Loucy (cell line): ENCODE results near the gene METTL21A.

Experiments used
- H2AFZ ChIP-seq: fragments of 200-600 bp; sonication (generic); 2 replicates; pipeline ENCODE4 v1.6.0; 2016; ENCODE audit warnings: antibody characterized with exemption, mild to moderate bottlenecking, low read length, moderate library complexity
- H3F3A ChIP-seq: fragments of 200-600 bp; 2 replicates; pipeline ENCODE4 v1.6.0; 2016; ENCODE audit warnings: antibody characterized with exemption, low read depth, mild to moderate bottlenecking
- H3K27me3 ChIP-seq: fragments of 200-600 bp; sonication (generic); 2 replicates; pipeline ENCODE4 v1.6.1; 2014; ENCODE audit warnings: low read length, mild to moderate bottlenecking; ENCODE audit not compliant: insufficient read depth, poor library complexity, severe bottlenecking
- H3K36me3 ChIP-seq: fragments of 200-600 bp; sonication (generic); 2 replicates; pipeline ENCODE4 v1.6.1; 2016; ENCODE audit warnings: low read length; ENCODE audit not compliant: insufficient read depth
- H3K4me1 ChIP-seq: fragments of 200-600 bp; sonication (generic); 2 replicates; pipeline ENCODE4 v1.5.1; 2014; ENCODE audit warnings: low read length, mild to moderate bottlenecking; ENCODE audit not compliant: insufficient read depth, poor library complexity, severe bottlenecking
- H3K4me2 ChIP-seq: fragments of 200-600 bp; sonication (generic); 2 replicates; pipeline ENCODE4 v1.6.0; 2014; ENCODE audit warnings: antibody characterized with exemption, low read length, low read depth, mild to moderate bottlenecking; ENCODE audit not compliant: poor library complexity, severe bottlenecking
- H3K4me3 ChIP-seq: fragments of 200-600 bp; sonication (generic); 2 replicates; pipeline ENCODE4 v1.5.1; 2014; ENCODE audit warnings: low read length, mild to moderate bottlenecking, mixed read lengths; ENCODE audit not compliant: poor library complexity, severe bottlenecking
- H3K79me2 ChIP-seq: fragments of 200-600 bp; sonication (generic); 2 replicates; pipeline ENCODE4 v1.6.1; 2014; ENCODE audit warnings: low read length; ENCODE audit not compliant: insufficient read depth
- H3K9ac ChIP-seq: fragments of 200-600 bp; sonication (generic); 2 replicates; pipeline ENCODE4 v1.6.0; 2014; ENCODE audit warnings: mild to moderate bottlenecking, low read depth, low read length, moderate library complexity; ENCODE audit not compliant: poor library complexity, severe bottlenecking
- H3K9me2 ChIP-seq: fragments of 200-600 bp; sonication (generic); replicated peaks from 2 replicates; pipeline ENCODE4 v1.6.1; 2016; ENCODE audit warnings: low read depth, low read length, mixed read lengths
- H3K9me3 ChIP-seq: fragments of 200-600 bp; sonication (generic); 2 replicates; pipeline ENCODE4 v1.6.1; 2014; ENCODE audit warnings: mild to moderate bottlenecking, antibody characterized with exemption, low read length, low read depth; ENCODE audit not compliant: insufficient read depth
- H4K20me1 ChIP-seq: fragments of 200-600 bp; sonication (generic); 2 replicates; pipeline ENCODE4 v1.6.0; 2014; ENCODE audit warnings: antibody characterized with exemption, low read length, mild to moderate bottlenecking; ENCODE audit not compliant: insufficient read depth, poor library complexity, severe bottlenecking
- CTCF ChIP-seq: fragments of 200-600 bp; sonication (generic); conservative IDR thresholded peaks from 2 replicates; pipeline ENCODE4 v1.5.1; 2014; ENCODE audit warnings: mild to moderate bottlenecking, antibody characterized with exemption, low read length
- EZH2phosphoT487 ChIP-seq: fragments of 200-600 bp; IDR thresholded peaks from 2 replicates; pipeline ENCODE4 v1.6.1; 2018; ENCODE audit warnings: antibody characterized with exemption, mild to moderate bottlenecking, moderate library complexity, borderline replicate concordance

Gene METTL21A

GRCh38 chr2:207567671-207568070, 57.5 kb downstream of the METTL21A start:
- no peak overlapping the region for H3K4me3 ChIP-seq
- no peaks in the 10 kb centered on the region for H4K20me1 ChIP-seq
- no peak overlapping the region for H3K9ac ChIP-seq
- no peaks in the 10 kb centered on the region for H3F3A ChIP-seq
- H3K4me2 ChIP-seq: no peak overlapping the region
- H3K27me3 ChIP-seq: no peaks in the 10 kb centered on the region
- no peaks in the 10 kb centered on the region for H3K79me2 ChIP-seq
- no peaks in the 10 kb centered on the region for H3K9me3 ChIP-seq
- H3K36me3 ChIP-seq: peaks cover 75% of the 10 kb centered on the region
- TF ChIP-seq CTCF (no peak), EZH2phosphoT487 (no peak)
- H3K4me1 ChIP-seq: no peaks in the 10 kb centered on the region
- H3K9me2 ChIP-seq: no peaks in the 10 kb centered on the region
- no peak overlapping the region for H2AFZ ChIP-seq

DNA sequence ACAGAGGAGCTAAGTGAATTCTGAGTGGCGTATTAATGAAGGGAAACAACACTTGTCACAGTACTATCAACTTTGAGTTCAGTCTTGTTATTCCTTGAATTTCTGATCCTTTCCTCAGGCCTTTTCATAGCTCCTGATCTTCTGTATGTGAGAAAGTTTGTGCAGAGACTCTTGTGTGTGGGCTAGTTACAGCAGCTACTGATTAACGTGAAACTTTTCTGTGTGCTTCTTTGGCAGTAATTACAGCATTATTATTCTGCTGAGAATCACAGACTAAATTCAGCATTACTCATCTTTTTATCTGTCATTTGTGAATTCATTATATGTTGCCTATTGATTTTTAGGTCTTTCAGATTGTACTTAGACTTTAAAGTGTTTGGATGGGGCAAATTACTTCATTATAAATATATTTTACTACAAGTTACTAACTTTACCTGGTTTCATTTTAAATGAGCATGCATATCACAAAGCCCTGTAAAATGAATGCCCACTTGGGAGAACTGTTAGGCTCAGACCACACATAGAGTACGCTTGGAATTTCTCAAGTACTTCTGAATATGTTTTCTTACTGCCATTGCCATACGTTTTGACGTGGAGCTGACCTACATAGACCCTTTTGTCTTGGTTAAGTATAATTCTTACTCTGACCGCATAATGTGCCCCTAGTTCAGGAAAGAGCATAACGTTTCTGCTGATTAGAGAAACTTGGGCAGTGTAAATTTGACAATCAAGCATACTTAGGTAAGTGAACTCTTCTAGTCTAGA, 59.3 kb downstream of the METTL21A start:
- Histone ChIP-seq H3K79me2 (no peaks in the 10 kb centered on the region), H3K9ac (no peak overlapping the region), H3K4me2 (no peak overlapping the region), H3K4me3 (no peak overlapping the region), H3K9me3 (no peaks in the 10 kb centered on the region), H3K36me3 (peaks cover 78% of the 10 kb centered on the region), H4K20me1 (no peaks in the 10 kb centered on the region), H3K9me2 (no peaks in the 10 kb centered on the region), H3K4me1 (no peaks in the 10 kb centered on the region), H3K27me3 (no peaks in the 10 kb centered on the region), H3F3A (no peaks in the 10 kb centered on the region), H2AFZ (no peak overlapping the region)
- no peak for TF ChIP-seq CTCF
- TF ChIP-seq EZH2phosphoT487: no peak
